ENCODE results near the gene ACSL1. TPM values are rescaled to one million over a fixed set of nuclear protein-coding genes. Genes with fewer than 3 reads are reported as not detected.

The ACSL1 gene
- total RNA-seq, 1 donor from 2014 or later, result 287 TPM

DNA sequence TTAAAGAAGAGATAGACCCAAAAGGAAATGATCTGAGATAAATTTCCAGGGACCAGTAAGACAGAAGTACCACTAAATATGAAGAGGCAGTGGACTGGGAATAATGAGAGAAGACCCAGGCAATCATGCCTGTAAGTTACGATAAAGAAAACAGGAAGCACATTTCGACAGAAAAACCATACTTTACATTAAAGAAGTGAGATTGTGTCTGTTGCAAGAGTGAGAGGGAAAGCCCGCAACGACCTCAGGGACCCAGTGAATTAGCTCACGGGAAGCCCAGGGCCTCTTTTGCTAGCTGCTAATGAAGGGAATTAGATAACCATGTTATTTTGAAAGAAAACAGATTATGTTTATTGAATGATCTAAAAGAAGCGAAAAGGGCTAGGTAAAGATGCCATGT is 28.9 kb upstream of the ACSL1 start:
- H3K36me3 ChIP-seq, result no peaks in the 10 kb centered on the region

DNA sequence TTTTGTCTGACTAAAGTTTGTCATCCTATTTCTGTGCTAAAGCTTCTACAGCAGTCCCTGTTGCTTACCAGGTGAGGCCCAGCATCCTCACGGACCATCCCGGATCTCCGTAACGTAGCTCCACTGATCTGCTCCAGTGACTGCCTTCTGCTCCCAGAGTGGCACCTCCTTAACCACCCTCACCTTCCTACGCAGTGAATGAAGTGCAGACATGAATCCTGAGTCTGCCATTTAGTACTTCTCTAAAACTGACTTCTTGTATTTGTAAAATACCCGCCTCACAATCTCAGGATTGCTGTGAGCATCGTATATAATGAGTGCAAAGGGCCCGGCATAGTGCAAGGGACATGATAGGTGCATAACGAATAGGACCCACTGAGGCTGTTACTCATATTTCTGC is 27.7 kb upstream of the ACSL1 start:
- no peak overlapping the region for H3K4me3 ChIP-seq
- DNase-seq, result no peak
- no peaks in the 10 kb centered on the region for H3K27me3 ChIP-seq
- no peak overlapping the region for H3K27ac ChIP-seq
- ATAC-seq, result peak; percentile 53
- H3K36me3 ChIP-seq, result no peaks in the 10 kb centered on the region
- TF ChIP-seq, protein P1, sequence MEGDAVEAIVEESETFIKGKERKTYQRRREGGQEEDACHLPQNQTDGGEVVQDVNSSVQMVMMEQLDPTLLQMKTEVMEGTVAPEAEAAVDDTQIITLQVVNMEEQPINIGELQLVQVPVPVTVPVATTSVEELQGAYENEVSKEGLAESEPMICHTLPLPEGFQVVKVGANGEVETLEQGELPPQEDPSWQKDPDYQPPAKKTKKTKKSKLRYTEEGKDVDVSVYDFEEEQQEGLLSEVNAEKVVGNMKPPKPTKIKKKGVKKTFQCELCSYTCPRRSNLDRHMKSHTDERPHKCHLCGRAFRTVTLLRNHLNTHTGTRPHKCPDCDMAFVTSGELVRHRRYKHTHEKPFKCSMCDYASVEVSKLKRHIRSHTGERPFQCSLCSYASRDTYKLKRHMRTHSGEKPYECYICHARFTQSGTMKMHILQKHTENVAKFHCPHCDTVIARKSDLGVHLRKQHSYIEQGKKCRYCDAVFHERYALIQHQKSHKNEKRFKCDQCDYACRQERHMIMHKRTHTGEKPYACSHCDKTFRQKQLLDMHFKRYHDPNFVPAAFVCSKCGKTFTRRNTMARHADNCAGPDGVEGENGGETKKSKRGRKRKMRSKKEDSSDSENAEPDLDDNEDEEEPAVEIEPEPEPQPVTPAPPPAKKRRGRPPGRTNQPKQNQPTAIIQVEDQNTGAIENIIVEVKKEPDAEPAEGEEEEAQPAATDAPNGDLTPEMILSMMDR (IDR thresholded peaks at IDR 0.05), result no peak
- H3K9me3 ChIP-seq, result no peaks in the 10 kb centered on the region
- intact Hi-C loops (cut with DNase I), result no loop called here
- no peaks in the 10 kb centered on the region for H3K4me1 ChIP-seq

More for the DNA sequence above, 28.9 kb upstream of the ACSL1 start:
- Histone ChIP-seq H3K4me3 (no peak overlapping the region), H3K27me3 (no peaks in the 10 kb centered on the region), H3K4me1 (no peaks in the 10 kb centered on the region), H3K27ac (peak overlapping the region; percentile 51), H3K9me3 (no peaks in the 10 kb centered on the region)
- intact Hi-C loops (cut with DNase I), result no loop called here
- ATAC-seq (peak; percentile 46), DNase-seq (no peak)
- TF ChIP-seq, protein P1 (IDR thresholded peaks at IDR 0.05), result no peak

DNA sequence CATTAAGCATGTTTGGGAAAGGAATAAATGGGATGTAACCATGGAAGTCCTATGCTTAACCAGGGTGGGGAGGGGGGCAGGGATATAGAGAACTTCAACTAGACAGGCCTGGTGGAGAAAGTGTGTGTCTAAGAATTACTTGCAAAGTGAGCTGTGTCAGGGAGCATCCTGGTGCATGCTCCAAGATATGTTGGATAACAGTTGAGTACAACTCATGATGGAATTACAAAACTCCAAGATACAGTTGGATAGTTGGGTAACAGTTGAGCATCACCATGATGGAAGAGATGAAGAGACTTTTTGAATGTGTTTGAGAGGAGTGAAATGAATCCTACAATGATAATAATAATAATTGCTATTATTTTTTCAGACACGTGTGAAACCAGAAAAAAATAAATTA is 26.1 kb upstream of the ACSL1 start:
- DNase-seq (no peak), ATAC-seq (no peak)
- no peak overlapping the region for H3K4me3 ChIP-seq
- peak overlapping the region; percentile 32 for H3K27ac ChIP-seq
- no peaks in the 10 kb centered on the region for H3K27me3 ChIP-seq
- TF ChIP-seq, protein P1 (IDR thresholded peaks at IDR 0.05), result no peak
- intact Hi-C loops (cut with DNase I), result no loop called here
- no peaks in the 10 kb centered on the region for H3K9me3 ChIP-seq
- H3K4me1 ChIP-seq, result no peaks in the 10 kb centered on the region
- no peaks in the 10 kb centered on the region for H3K36me3 ChIP-seq

DNA sequence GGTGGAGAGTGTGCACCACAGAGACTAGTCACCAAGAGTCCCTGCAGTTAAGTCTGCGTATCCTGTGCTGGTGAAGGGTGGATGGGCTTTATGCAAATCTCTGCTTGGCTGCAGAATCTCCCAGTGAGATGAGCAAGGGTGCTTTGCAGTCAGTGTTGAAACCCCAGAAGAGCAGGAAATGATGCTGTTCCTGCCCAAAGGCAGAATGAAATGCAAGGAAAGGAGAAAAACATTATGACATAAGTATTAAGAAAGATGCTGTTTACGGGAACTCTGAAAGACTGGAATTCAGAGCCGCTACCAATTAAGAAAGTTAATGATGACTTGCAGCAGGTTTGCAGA is 25.4 kb upstream of the ACSL1 start:
- no peaks in the 10 kb centered on the region for H3K4me1 ChIP-seq
- TF ChIP-seq, protein P1 (IDR thresholded peaks at IDR 0.05), result no peak
- ATAC-seq (peak; percentile 63), DNase-seq (no peak)
- H3K36me3 ChIP-seq, result no peaks in the 10 kb centered on the region
- no peak overlapping the region for H3K27ac ChIP-seq
- H3K4me3 ChIP-seq, result no peak overlapping the region
- H3K9me3 ChIP-seq, result no peaks in the 10 kb centered on the region
- intact Hi-C loops (cut with DNase I), result no loop called here
- H3K27me3 ChIP-seq, result no peaks in the 10 kb centered on the region

DNA sequence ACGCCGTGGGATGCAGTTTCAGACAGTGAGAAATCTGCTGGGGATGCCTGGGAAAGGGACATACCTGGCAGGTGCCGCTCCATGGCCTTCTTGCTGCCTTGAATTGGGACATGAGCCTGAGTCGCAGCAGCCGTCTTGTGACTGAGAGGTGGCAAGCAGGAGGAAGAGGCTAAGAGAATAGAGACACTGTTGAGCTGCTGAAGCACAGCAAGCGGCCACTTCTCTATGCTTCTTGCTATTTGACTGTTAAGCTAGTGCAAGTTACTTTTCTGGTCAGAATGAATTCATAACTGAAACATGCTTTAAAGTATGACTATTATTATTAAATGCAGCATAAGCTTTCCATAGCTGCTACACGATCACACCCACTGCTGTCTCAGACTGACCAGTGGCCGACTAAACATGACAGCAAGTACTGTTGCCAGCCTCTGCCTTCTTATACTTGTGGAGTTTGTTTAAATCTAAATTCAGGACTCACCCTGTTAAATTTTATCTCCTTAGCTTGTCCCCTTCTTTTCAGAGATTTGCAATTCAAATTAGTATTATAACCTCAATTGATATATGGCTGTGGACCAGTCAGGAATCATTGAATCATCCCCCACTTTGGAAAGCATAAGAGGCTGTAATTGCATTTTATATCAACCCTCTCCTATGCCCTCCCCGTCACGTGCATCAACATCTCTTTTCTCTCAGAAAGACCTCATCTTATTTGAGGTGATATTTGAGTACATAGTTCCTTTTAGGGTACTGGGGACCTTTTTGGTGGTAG is 24.8 kb upstream of the ACSL1 start:
- H3K27ac ChIP-seq, result peak overlapping the region; percentile 11
- DNase-seq, result no peak
- no peaks in the 10 kb centered on the region for H3K9me3 ChIP-seq
- no peak for ATAC-seq
- TF ChIP-seq, protein P1 (IDR thresholded peaks at IDR 0.05), result no peak
- no peaks in the 10 kb centered on the region for H3K36me3 ChIP-seq
- intact Hi-C loops (cut with DNase I), result no loop called here
- no peaks in the 10 kb centered on the region for H3K27me3 ChIP-seq
- no peak overlapping the region for H3K4me3 ChIP-seq
- no peaks in the 10 kb centered on the region for H3K4me1 ChIP-seq
